Activated CD4-positive, CD25-positive, alpha-beta regulatory T cell (primary cell): ENCODE data around the gene SLC12A8.

Source experiments
- DNase-seq, 4 experiments: peaks; one replicate each; lab custom pipeline; 2025; lab: John Stamatoyannopoulos, UW

The SLC12A8 gene

DNA sequence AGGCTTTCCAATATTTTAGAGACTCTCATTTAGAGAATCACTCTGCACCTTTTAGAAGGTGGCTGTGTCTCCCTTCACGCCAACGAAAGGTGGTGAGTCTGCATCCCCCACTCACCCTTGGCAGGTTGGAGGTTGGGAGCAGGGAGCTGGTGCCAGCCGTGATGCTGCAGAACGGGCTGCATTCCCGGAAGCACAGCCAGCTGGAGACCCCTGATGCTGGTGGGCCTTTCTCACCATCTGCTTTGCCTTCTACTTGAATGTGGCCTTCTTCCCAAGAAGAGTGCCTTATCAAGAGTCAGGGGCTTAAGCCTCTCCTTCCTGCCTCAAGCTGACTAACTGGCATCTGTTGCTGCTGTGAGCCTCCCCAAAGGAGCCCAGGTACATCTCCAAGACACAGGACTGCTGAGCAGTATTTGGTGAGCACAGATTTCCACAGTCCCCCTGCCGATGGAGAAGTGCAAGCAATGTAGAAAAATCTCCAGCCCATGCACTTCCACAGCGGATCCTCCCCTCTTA lies 139.1 kb downstream of the SLC12A8 start:
- no peak for DNase-seq

- no peak for DNase-seq
These were observed 139.7 kb downstream of the SLC12A8 start for GRCh38 chr3:125072749-125073389.

DNA sequence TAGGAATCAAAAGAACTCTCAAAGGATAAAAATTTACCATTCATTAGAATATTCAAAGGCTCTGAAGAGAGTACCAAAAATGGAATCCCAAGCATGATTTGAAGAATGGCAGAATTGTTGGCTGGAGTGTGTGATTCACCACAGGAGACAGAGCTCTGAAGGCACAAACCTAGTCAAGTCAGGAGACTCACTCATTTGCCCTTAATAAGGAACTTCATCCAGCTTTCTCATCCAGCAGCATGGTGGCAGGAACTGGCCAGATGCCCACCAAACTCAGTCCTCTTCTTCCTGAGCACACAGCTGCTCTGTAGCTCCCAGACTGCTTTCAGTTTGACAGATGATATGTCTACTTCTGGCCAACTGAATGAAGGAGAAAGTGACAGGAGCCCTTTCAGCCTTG lies 140.2 kb downstream of the SLC12A8 start:
- no peak for DNase-seq

DNA sequence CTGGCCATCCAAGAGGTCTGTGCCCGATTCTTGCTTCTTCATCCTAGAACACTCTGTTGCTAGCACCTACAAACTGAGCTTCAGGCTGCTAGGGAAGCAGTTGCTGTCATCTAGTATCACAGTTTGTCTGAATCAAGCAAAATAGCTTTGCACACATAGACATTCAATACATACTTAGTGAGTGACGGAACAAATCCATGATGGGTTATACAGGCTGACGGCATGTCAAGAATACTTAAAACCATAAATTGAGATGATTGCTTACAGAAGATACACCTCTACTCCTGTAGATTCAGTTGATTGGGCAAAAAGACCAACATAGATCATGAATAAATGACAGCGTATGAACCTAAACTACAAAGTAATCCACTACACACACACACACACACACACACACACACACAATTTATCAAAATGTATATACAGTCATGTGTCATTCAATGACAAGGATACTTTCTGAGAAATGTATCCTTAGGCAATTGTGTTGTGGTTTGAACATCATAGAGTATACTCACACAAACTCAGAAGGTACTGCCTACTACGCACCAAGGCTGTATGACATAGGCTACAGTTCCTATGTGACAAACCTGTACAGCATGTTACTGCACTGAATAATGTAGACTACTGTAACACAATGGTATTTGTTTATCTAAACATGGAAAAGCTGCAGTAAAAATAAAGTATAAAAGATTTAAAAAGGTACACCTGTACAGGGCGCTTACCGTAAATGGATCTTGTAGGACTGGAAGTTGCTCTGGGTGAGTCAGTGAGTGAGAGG lies 142.4 kb downstream of the SLC12A8 start:
- DNase-seq, result no peak

- DNase-seq, result no peak
These were observed 143.1 kb downstream of the SLC12A8 start for GRCh38 chr3:125069452-125069851.

GRCh38 chr3:125068265-125068664 lies 144.3 kb downstream of the SLC12A8 start:
- DNase-seq, result no peak

- no peak for DNase-seq
These were observed 145.3 kb downstream of the SLC12A8 start for GRCh38 chr3:125067225-125067624.

DNA sequence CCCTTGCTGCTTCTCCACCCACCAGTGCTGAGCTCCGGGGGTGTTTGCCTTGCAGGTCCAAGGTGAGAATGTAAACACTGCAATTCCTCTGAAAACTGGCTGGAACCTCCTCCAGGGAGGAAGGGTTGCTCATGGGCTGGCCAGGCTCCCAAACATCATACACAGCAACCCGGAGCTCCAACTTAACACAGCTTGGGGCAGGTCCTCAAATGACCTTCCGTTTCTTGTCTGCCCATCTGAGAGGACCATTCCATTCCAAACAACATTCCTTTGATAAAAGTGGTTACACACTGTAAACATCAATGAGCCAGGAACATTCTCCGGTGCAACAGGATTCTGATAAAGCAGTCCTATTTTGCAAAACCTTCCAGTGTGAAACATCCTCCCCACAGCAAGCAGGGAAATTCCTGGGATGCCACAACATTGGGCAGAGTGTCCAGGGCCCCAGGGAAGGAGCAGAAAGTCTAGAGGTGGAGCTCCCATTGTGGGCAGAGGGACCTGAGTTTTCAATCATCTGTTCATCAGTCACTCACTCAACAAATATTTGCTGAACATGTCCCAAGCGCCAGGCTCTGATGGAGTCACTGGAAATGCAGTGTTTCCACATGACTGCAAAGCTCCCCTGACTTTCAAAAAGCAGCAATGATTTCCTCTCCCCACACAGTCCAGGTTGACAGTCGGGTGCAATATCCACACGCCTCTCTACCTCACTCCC lies 149.5 kb downstream of the SLC12A8 start:
- no peak for DNase-seq

GRCh38 chr3:125061646-125062045 lies 150.9 kb downstream of the SLC12A8 start:
- no peak for DNase-seq

- DNase-seq, result no peak
These were observed 151.4 kb downstream of the SLC12A8 start for GRCh38 chr3:125061170-125061569.

- DNase-seq, result no peak
These were observed 152.9 kb downstream of the SLC12A8 start for GRCh38 chr3:125059488-125060245.

DNA sequence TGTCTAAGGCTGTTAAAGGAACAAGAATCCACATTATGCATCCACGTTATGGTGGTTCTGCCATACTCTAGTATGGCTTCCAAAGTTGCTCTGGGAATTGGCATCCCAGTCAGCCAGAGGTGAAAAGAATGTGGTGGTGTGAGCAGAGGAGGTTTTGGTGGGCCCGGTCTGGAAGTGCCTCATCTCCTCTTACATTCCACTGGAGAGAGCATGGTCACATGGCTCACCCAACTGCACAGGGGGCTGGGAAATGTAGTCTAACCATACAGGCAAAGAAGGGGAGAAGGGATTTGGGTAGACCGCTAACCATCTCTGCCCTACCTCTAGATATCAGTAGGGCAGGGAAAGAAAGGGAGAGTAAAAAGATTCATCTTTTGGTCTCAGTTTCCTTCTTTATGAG lies 153.6 kb downstream of the SLC12A8 start:
- no peak for DNase-seq

DNA sequence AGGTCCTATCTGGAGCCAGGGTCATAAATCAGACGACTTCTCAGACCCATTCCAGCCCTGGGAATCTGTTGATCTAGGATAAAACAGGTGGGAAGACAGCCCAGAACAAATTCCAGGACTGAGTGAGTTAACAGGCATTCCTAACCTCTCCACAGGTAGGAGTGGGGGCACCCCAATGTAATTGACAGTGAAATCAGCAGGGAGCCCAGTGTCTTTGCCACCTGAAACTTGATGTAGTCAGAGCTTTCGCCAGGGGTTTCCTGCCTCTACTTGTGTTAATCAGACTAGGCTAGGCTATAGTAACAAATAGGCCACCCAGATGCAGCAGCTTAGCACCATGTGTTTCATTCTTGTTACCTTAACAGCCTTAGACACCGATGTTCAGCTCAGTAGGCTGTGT lies 154.0 kb downstream of the SLC12A8 start:
- no peak for DNase-seq

GRCh38 chr3:125057186-125057850 lies 155.2 kb downstream of the SLC12A8 start:
- DNase-seq, result no peak

GRCh38 chr3:125055913-125056745 lies 156.4 kb downstream of the SLC12A8 start, which contains the start of gene HEG1:
TSS of gene HEG1 (minus strand) at chr3:125055997. CDS start at chr3:125055890, 107 bp downstream.
- peak; percentile 37 to 57 (median 50) for DNase-seq

DNA sequence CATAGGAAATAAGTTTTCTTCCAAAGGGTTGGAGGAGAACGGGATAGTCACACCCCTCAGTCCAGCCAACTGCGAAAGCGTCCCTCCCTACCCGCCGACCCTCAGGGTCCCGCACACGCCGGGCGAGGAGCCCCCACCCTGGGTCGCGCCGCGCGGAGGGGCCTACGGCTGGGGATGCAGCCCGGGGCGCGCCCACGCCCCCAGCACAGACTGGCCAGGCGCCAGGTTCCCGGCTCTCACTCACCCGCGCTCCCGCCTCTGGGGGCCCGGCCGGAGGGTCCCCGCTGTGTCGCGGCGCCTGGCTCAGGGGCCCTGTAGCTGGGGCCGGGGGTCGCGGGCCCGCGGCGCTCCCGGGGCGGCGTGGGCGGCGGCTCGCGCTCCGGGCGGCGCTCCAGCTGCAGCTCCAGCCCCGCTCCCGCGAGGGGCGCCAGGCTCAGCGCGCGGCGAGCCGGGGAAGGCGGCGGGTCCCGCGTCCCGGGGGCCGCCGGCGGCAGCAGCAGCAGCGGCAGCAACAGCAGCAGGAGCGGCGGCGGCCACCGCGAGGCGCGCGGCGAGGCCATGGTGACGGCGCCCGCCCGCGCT lies 157.1 kb downstream of the SLC12A8 start:
- peak in 1 of 4 experiments; percentile 4 for DNase-seq

- DNase-seq, result no peak
These were observed 157.9 kb downstream of the SLC12A8 start for GRCh38 chr3:125054449-125055329.

DNA sequence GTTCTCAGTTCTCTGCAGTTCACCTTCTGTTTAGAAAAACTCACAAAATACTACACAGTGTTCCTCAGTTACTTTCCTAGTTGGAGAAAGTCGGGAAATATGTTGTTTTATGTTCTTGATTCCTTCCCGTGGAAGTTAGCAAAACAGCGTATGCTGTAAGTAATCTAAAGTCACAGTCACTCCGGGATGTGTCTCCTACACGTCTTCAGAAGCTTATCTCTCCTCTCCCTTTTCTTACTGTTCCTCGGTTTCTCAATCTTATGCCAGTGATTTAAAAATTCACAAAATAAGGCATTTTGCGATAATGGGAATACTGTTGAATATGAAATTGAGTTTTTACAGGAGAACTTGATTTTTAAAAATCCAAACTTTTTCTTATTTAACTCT lies 158.5 kb downstream of the SLC12A8 start:
- DNase-seq, result no peak

DNA sequence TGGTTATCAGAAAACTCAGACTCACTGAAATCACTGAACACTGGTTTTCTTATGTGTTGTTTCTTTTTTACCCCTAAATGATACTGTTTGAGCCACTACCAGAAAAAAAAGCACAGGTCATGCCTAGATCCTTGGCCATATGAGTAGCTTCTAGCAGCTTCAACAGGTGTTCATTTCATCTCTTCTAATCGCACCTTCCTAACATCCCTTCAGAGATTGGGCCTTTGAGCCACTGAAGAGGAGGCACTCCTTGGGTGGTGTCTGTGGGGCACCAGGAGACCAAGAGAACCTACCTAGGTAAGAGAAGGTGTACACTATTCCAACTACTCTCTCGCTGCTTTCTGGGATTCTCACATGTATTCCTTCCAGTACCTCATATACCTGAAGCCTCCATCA lies 159.2 kb downstream of the SLC12A8 start:
- DNase-seq, result no peak
